Central memory CD4-positive, alpha-beta T cell (primary cell): Measurements from ENCODE around the gene KIAA1328.
"Not testable (repeated sequence)": the region's sequence is repeated elsewhere in the genome, so short reads cannot be mapped to it uniquely, and the experiment has no call there.

Experiments used
- DNase-seq: peaks from one replicate; pipeline ENCODE4 v3.0.0; 2022

Gene KIAA1328

GRCh38 chr18:36888778-36889177, 59.9 kb downstream of the KIAA1328 start:
- DNase-seq = no peak

GRCh38 chr18:36889321-36889720, 60.4 kb downstream of the KIAA1328 start:
- DNase-seq = no peak

- no peak for DNase-seq
These were observed 60.8 kb downstream of the KIAA1328 start for GRCh38 chr18:36889742-36890141.

GRCh38 chr18:36890598-36890997, 61.7 kb downstream of the KIAA1328 start:
- DNase-seq = no peak

- no peak for DNase-seq
These were observed 64.3 kb downstream of the KIAA1328 start for GRCh38 chr18:36893227-36893626.

- DNase-seq = no peak
These were observed 66.7 kb downstream of the KIAA1328 start for GRCh38 chr18:36895606-36896005.

- no peak for DNase-seq
These were observed 68.3 kb downstream of the KIAA1328 start for GRCh38 chr18:36897253-36897652.

- DNase-seq = no peak
These were observed 70.4 kb downstream of the KIAA1328 start for GRCh38 chr18:36899289-36899688.

- no peak for DNase-seq
These were observed 71.5 kb downstream of the KIAA1328 start for GRCh38 chr18:36900466-36900865.

- no peak for DNase-seq
These were observed 72.4 kb downstream of the KIAA1328 start for GRCh38 chr18:36901277-36901701.

- no peak for DNase-seq
These were observed 74.4 kb downstream of the KIAA1328 start for GRCh38 chr18:36903215-36903928.

- no peak for DNase-seq
These were observed 76.6 kb downstream of the KIAA1328 start for GRCh38 chr18:36905571-36905970.

GRCh38 chr18:36909282-36909681, 80.4 kb downstream of the KIAA1328 start:
- not testable (repeated sequence) for DNase-seq

- no peak for DNase-seq
These were observed 84.0 kb downstream of the KIAA1328 start for GRCh38 chr18:36912887-36913286.

- no peak for DNase-seq
These were observed 89.0 kb downstream of the KIAA1328 start for GRCh38 chr18:36917907-36918306.

- no peak for DNase-seq
These were observed 100.7 kb downstream of the KIAA1328 start for GRCh38 chr18:36929601-36930000.

- DNase-seq = no peak
These were observed 102.2 kb downstream of the KIAA1328 start for GRCh38 chr18:36931106-36931505.

- DNase-seq = no peak
These were observed 104.6 kb downstream of the KIAA1328 start for GRCh38 chr18:36933552-36933951.

- DNase-seq = no peak
These were observed 106.0 kb downstream of the KIAA1328 start for GRCh38 chr18:36934884-36935283.

- no peak for DNase-seq
These were observed 113.3 kb downstream of the KIAA1328 start for GRCh38 chr18:36942264-36942663.

GRCh38 chr18:36947820-36948348, 119.0 kb downstream of the KIAA1328 start:
- DNase-seq = no peak

GRCh38 chr18:36950282-36950681, 121.4 kb downstream of the KIAA1328 start:
- DNase-seq = no peak

- no peak for DNase-seq
These were observed 122.0 kb downstream of the KIAA1328 start for GRCh38 chr18:36950960-36951359.

- DNase-seq = no peak
These were observed 124.1 kb downstream of the KIAA1328 start for GRCh38 chr18:36953047-36953446.

GRCh38 chr18:36960038-36960437, 131.1 kb downstream of the KIAA1328 start:
- no peak for DNase-seq
